K562 (cell line): ENCODE results near the gene TUBB2A. TPM values are rescaled to one million over a fixed set of nuclear protein-coding genes. Genes with fewer than 3 reads are reported as not detected.

ENCODE experiments used
- ATAC-seq: fragments of 200-7000 bp; cut with Tn5 transposase; 3 replicates; pipeline ENCODE4 v1.9.1; 2020; ENCODE audit warnings: moderate library complexity
- BruUV-seq: library from RNA; stranded (reverse); fragments of 400-500 nt; replicated peaks from 2 replicates; lab custom pipeline; 2021; lab: Mats Ljungman, UMichigan
- CTCF ChIA-PET: fragments of 300-600 bp; formaldehyde crosslinking; extraction: SDS; loops from one replicate; lab custom pipeline; 2021; ENCODE audit warnings: low intra/inter-chr PET ratio; lab: Yijun Ruan, JAX
- POLR2A ChIA-PET: fragments of 300-600, 350-650 bp; sonication (Branson Sonifier 250); formaldehyde crosslinking; extraction: SDS; loops from one replicate; lab custom pipeline; 2021; ENCODE audit warnings: antibody characterized with exemption, inconsistent platforms; lab: Yijun Ruan, JAX
- DNase-seq, 4 experiments: peaks; one replicate each; pipeline versions ENCODE4 v3.0.0 to v3.0.0-alpha.2; 2011 to 2018; ENCODE audit warnings: low spot score in 3 of 4, mixed read lengths in 3 of 4; ENCODE audit errors: extremely low read depth in 1 of 4
- FAIRE-seq: peaks from 2 replicates; lab custom pipeline; 2011; peaks lifted over from hg19 to GRCh38; lab: Jason Lieb, UNC
- H2AFZ ChIP-seq: 2 replicates; pipeline ENCODE4 v1.6.0; 2011; ENCODE audit warnings: low read depth, low read length, control low read depth, inconsistent platforms
- H3K27ac ChIP-seq: fragments of 200-600 bp; 3 replicates; pipeline ENCODE4 v1.8.0; 2011; ENCODE audit warnings: low read depth, mild to moderate bottlenecking, control low read depth, inconsistent platforms, low read length, moderate library complexity, mixed read lengths; ENCODE audit errors: extremely low read depth
- H3K27me3 ChIP-seq, 2 experiments: fragments of 300-600 bp in 1 of 2; 2 replicates in 1 of 2; 3 replicates in 1 of 2; pipeline versions ENCODE4 v1.6.0 to v1.8.0; 2011; ENCODE audit warnings: inconsistent platforms in 2 of 2, low read length in 2 of 2, mild to moderate bottlenecking in 1 of 2, mixed read lengths in 1 of 2, moderate library complexity in 1 of 2; ENCODE audit not compliant: control insufficient read depth in 2 of 2, insufficient read depth in 2 of 2
- H3K36me3 ChIP-seq: fragments of 300-600 bp; 3 replicates; pipeline ENCODE4 v1.8.0; 2011; ENCODE audit warnings: mild to moderate bottlenecking, low read length, inconsistent platforms; ENCODE audit not compliant: control insufficient read depth, insufficient read depth
- H3K4me1 ChIP-seq, 2 experiments: fragments of 200-600 bp in 1 of 2; replicated peaks in 1 of 2; 2 replicates in 1 of 2; 3 replicates in 1 of 2; pipeline versions ENCODE4 v1.5.1 to v1.8.0; 2011; ENCODE audit warnings: inconsistent platforms in 2 of 2, low read length in 2 of 2, mild to moderate bottlenecking in 1 of 2, mixed read lengths in 1 of 2, moderate library complexity in 1 of 2; ENCODE audit not compliant: control insufficient read depth in 2 of 2, insufficient read depth in 2 of 2
- H3K4me2 ChIP-seq: 2 replicates; pipeline ENCODE4 v1.6.1; 2011; ENCODE audit warnings: low read length, control low read depth, inconsistent platforms, mixed read lengths; ENCODE audit not compliant: insufficient read depth
- H3K4me3 ChIP-seq: fragments of 200-600 bp; sonication (generic), shearing (Covaris generic); 2 replicates; pipeline ENCODE4 v1.5.1; 2016; ENCODE audit warnings: control low read depth, inconsistent platforms
- H3K79me2 ChIP-seq: fragments of 200-600 bp; 3 replicates; pipeline ENCODE4 v1.8.0; 2011; ENCODE audit warnings: low read length, inconsistent platforms; ENCODE audit not compliant: control insufficient read depth, insufficient read depth
- H3K9ac ChIP-seq, 2 experiments: 2 replicates each; pipeline versions ENCODE4 v1.6.0 to v1.6.1; 2011; ENCODE audit warnings: low read depth in 2 of 2, low read length in 2 of 2, control low read depth in 1 of 2, inconsistent platforms in 1 of 2, mild to moderate bottlenecking in 1 of 2, mixed read lengths in 1 of 2; ENCODE audit not compliant: insufficient read depth in 1 of 2
- H3K9me1 ChIP-seq: one replicate; pipeline ENCODE4 v1.6.0; 2011; ENCODE audit warnings: inconsistent platforms, mild to moderate bottlenecking, low read length, moderate library complexity; ENCODE audit not compliant: control insufficient read depth, insufficient read depth
- H3K9me3 ChIP-seq: replicated peaks from 2 replicates; pipeline ENCODE4 v1.5.1; 2011; ENCODE audit warnings: low read depth, low read length, inconsistent platforms; ENCODE audit not compliant: control insufficient read depth, insufficient read depth
- H4K20me1 ChIP-seq: replicated peaks from 2 replicates; pipeline ENCODE4 v1.6.1; 2011; ENCODE audit warnings: low read length, inconsistent platforms, mixed read lengths; ENCODE audit not compliant: control insufficient read depth, insufficient read depth
- ARNT ChIP-seq, 2 experiments: fragments of 450-650 bp; IDR thresholded peaks; 2 replicates each; pipeline ENCODE4 v1.6.1; 2016; ENCODE audit warnings: mild to moderate bottlenecking in 1 of 2
- CBFA2T3 ChIP-seq: fragments of 450-650 bp; IDR thresholded peaks from 2 replicates; pipeline ENCODE4 v1.6.1; 2017
- CC2D1A ChIP-seq: fragments of 450-650 bp; IDR thresholded peaks from 2 replicates; pipeline ENCODE4 v1.6.1; 2017; ENCODE audit warnings: mild to moderate bottlenecking
- CEBPB ChIP-seq: fragments of 450-650 bp; IDR thresholded peaks from 2 replicates; pipeline ENCODE4 v1.6.1; 2016; ENCODE audit warnings: missing genetic modification characterization, missing compliant biosample characterization
- CREM ChIP-seq: IDR thresholded peaks from 2 replicates; pipeline ENCODE4 v1.6.1; 2014; ENCODE audit warnings: antibody characterized with exemption, low read depth
- DACH1 ChIP-seq: fragments of 450-650 bp; IDR thresholded peaks from 2 replicates; pipeline ENCODE4 v1.6.1; 2018; ENCODE audit not compliant: partially characterized antibody
- ETV5 ChIP-seq: sonication (generic); formaldehyde crosslinking; IDR thresholded peaks from 2 replicates; pipeline ENCODE4 v1.4.0; 2020; ENCODE audit warnings: low read depth, mild to moderate bottlenecking, missing genetic modification reagents
- FOSL1 ChIP-seq: fragments of 200-800 bp; sonication (Bioruptor generic); conservative IDR thresholded peaks from 2 replicates; pipeline ENCODE4 v1.6.1; 2016; ENCODE audit warnings: missing genetic modification characterization, missing compliant biosample characterization
- HNRNPUL1 ChIP-seq: fragments of 200-400 bp; formaldehyde crosslinking; IDR thresholded peaks from 2 replicates; pipeline ENCODE4 v1.6.1; 2017; ENCODE audit warnings: low read length
- LCOR ChIP-seq: sonication (generic); formaldehyde crosslinking; IDR thresholded peaks from 2 replicates; pipeline ENCODE4 v1.8.0; 2022; ENCODE audit warnings: mild to moderate bottlenecking, missing genetic modification reagents
- NFE2 ChIP-seq: IDR thresholded peaks from 2 replicates; pipeline ENCODE4 v1.6.1; 2014; ENCODE audit warnings: antibody characterized with exemption, low read depth
- PML ChIP-seq: IDR thresholded peaks from 2 replicates; pipeline ENCODE4 v1.6.1; 2012; ENCODE audit warnings: low read length, inconsistent platforms
- RBM15 ChIP-seq: fragments of 200-400 bp; formaldehyde crosslinking; IDR thresholded peaks from 2 replicates; pipeline ENCODE4 v1.6.1; 2018; ENCODE audit warnings: mild to moderate bottlenecking, low read length, moderate library complexity; ENCODE audit not compliant: insufficient read depth
- TEAD1 ChIP-seq, 2 experiments: fragments of 450-650 bp in 1 of 2; sonication (generic) in 1 of 2; formaldehyde crosslinking; IDR thresholded peaks; 2 replicates each; pipeline versions ENCODE4 v1.4.0 to v1.8.0; 2020 to 2022; ENCODE audit warnings: mild to moderate bottlenecking in 2 of 2, missing genetic modification reagents in 1 of 2
- ZBTB5 ChIP-seq: fragments of 450-650 bp; IDR thresholded peaks from 2 replicates; pipeline ENCODE4 v1.6.1; 2017; ENCODE audit warnings: antibody characterized with exemption
- ZNF134 ChIP-seq: fragments of 250-450 bp; sonication (Bioruptor Pico); conservative IDR thresholded peaks from 2 replicates; pipeline ENCODE4 v1.4.0; 2020
- WGBS: fragments of 100-300 bp; shearing (Covaris generic); methylation state at CpG from one replicate; pipeline ENCODE4 v1.1.6; 2016; ENCODE audit warnings: low coverage, mixed read lengths; ENCODE audit not compliant: insufficient coverage; ENCODE audit errors: missing lambda C conversion rate; 5-methylcytosine and 5-hydroxymethylcytosine counted together
- in situ Hi-C: fragments of 300-500 bp; cut with MboI; formaldehyde crosslinking; loops from 4 replicates; pipeline ENCODE4 v1.15.0; 2018; ENCODE audit warnings: inconsistent platforms, mixed read lengths
- intact Hi-C: fragments of 100-400 bp; cut with micrococcal nuclease; formaldehyde crosslinking; loops from 2 replicates; pipeline ENCODE4 v1.14.2; 2022
- polyA plus RNA-seq, 8 experiments: library from polyadenylated mRNA; depleted of rRNA in 4 of 8; stranded (reverse) in 5 of 8; unstranded in 3 of 8; fragments of >200 nt; fragmentation: Nextera tagmentation in 2 of 8; fragmentation: Illumina TruSeq in 1 of 8; extraction: Ambion mirVana in 2 of 8; extraction: Trizol in 1 of 8; gene quantifications; 2 replicates each; pipeline versions ENCODE4 v1.2.1 to v1.2.3, GENCODE V29; 2011 to 2014; ENCODE audit warnings: inconsistent platforms in 1 of 8, missing spikeins in 1 of 8
- total RNA-seq, 7 experiments: library from RNA; depleted of rRNA in 6 of 7; stranded (reverse); fragments of >200 nt in 6 of 7; fragmentation: Illumina TruSeq in 2 of 7; extraction: Trizol in 2 of 7; gene quantifications; 2 replicates each; pipeline versions ENCODE4 v1.2.1 to v1.2.3, GENCODE V29; 2011 to 2021; ENCODE audit warnings: low replicate concordance in 1 of 7

The TUBB2A gene
- total and polyA plus RNA-seq, 9 of the 15 experiments (the other 6 are each of a cell fraction or from before 2014, with no cell fraction given): 3.6 to 92.1 (median 45.6) TPM

GRCh38 chr6:3204921-3205320 lies 47.6 kb upstream of the TUBB2A start:
- H2AFZ ChIP-seq: no peak overlapping the region
- no TSS peak for BruUV-seq
- DNase-seq: no peak
- peaks cover 4% of the 10 kb centered on the region; the same call in 1 of the 2 replicates for H3K9me3 ChIP-seq
- H4K20me1 ChIP-seq: no peaks in the 10 kb centered on the region
- POLR2A ChIA-PET: no interaction called here
- intact Hi-C loops: loop anchor here (5.0 kb wide), 2 partner anchors 47 to 138 kb away; partner anchors contain the start of gene RIPK1
- no peak overlapping the region for H3K27ac ChIP-seq
- no peak overlapping the region for H3K4me3 ChIP-seq
- peaks cover 28 to 32% of the 10 kb centered on the region in 2 experiments for H3K4me1 ChIP-seq
- H3K9ac ChIP-seq: no peak overlapping the region
- no peaks in the 10 kb centered on the region for H3K36me3 ChIP-seq
- in situ Hi-C loops: no loop called here
- WGBS: 75% methylated on average over 6 of the region's 6 CpGs
- TF ChIP-seq RBM15 (no peak), ZNF134 (CRISPR knock-in tag) (no peak)
- TF ChIP-seq, all 486 proteins: peak for 0
- FAIRE-seq (no peak), ATAC-seq (no peak)
- Histone ChIP-seq H3K27me3 (no peaks in the 10 kb centered on the region), H3K4me2 (no peak overlapping the region), H3K79me2 (no peaks in the 10 kb centered on the region), H3K9me1 (no peaks in the 10 kb centered on the region)
- CTCF ChIA-PET: no interaction called here

GRCh38 chr6:3202999-3203696 lies 45.8 kb upstream of the TUBB2A start:
- BruUV-seq: no TSS peak
- Histone ChIP-seq H3K9me3 (peaks cover 6% of the 10 kb centered on the region; the same call in 1 of the 2 replicates), H3K27me3 (no peaks in the 10 kb centered on the region), H3K9ac (no peak overlapping the region), H4K20me1 (no peaks in the 10 kb centered on the region), H3K36me3 (no peaks in the 10 kb centered on the region), H3K9me1 (no peaks in the 10 kb centered on the region), H3K4me2 (peak overlapping the region; percentile 40), H3K79me2 (no peaks in the 10 kb centered on the region), H3K4me1 (peaks cover 13 to 15% of the 10 kb centered on the region in 2 experiments), H3K27ac (peak overlapping the region; percentile 6; the same call in 2 of the 3 replicates), H2AFZ (peak overlapping the region; percentile 21), H3K4me3 (no peak overlapping the region)
- intact Hi-C loops (no loop called here), in situ Hi-C loops (no loop called here)
- ChIA-PET CTCF (no interaction called here), POLR2A (interaction anchor here (0.7 to 1.4 kb wide), 12 partner anchors 9 to 184 kb away, joined by 3 to 7 read pairs (median 3); no protein-coding TSS in a partner anchor)
- DNase-seq (peak; percentile 29 to 75 (median 56)), ATAC-seq (peak; percentile 91), FAIRE-seq (peak; percentile 90)
- 6% methylated on average over 7 of the region's 7 CpGs for WGBS
- peak; percentile 56 for TF ChIP-seq CREM
- no peak for TF ChIP-seq HNRNPUL1
- 0 out of 2 replicates have a peak, but pooled peaks have one; percentile 16 for TF ChIP-seq ETV5 (CRISPR knock-in tag)
- TF ChIP-seq NFE2: no peak
- peak; percentile 90 for TF ChIP-seq CEBPB (tag)
- TF ChIP-seq PML: peak; percentile 88
- TF ChIP-seq DACH1: peak; percentile 49
- TF ChIP-seq ARNT (IDR thresholded peaks at IDR 0.05): peak in 1 of 2 experiments; percentile 63; a peak in 1 of 4 replicates
- peak; percentile 73; the same call in 1 of the 2 replicates for TF ChIP-seq LCOR (CRISPR knock-in tag)
- TF ChIP-seq CC2D1A: peak; percentile 14; the same call in 1 of the 2 replicates
- peak; percentile 77 to 83; a peak in 3 of 4 replicates for TF ChIP-seq TEAD1 (CRISPR knock-in tag; IDR thresholded peaks at IDR 0.05)
- TF ChIP-seq CBFA2T3: peak; percentile 94
- TF ChIP-seq FOSL1 (tag): peak; percentile 28; the same call in 1 of the 2 replicates
- no peak for TF ChIP-seq ZBTB5
